HepG2 (cell line): ENCODE measurements around the gene IL1RL2. TPM values are rescaled to one million over a fixed set of nuclear protein-coding genes. Genes with fewer than 3 reads are reported as not detected.

Experiments used
- ATAC-seq: fragments of 200-7000 bp; cut with Tn5 transposase; 3 replicates; pipeline ENCODE4 v1.9.1; 2020; ENCODE audit warnings: mild to moderate bottlenecking, moderate library complexity
- BruUV-seq: library from RNA; stranded (reverse); fragments of 400-500 nt; replicated peaks from 2 replicates; lab custom pipeline; 2021; lab: Mats Ljungman, UMichigan
- CTCF ChIA-PET: fragments of 300-600 bp; formaldehyde crosslinking; extraction: SDS; loops from one replicate; lab custom pipeline; 2021; ENCODE audit warnings: low total read pairs, inconsistent platforms, low intra/inter-chr PET ratio; lab: Yijun Ruan, JAX
- POLR2A ChIA-PET: fragments of 350-600 bp; sonication (Branson Sonifier 250); formaldehyde crosslinking; loops from one replicate; lab custom pipeline; 2020; ENCODE audit warnings: antibody characterized with exemption, inconsistent platforms; lab: Yijun Ruan, JAX
- DNase-seq: peaks from one replicate; pipeline ENCODE4 v3.0.0-alpha.2; 2015; ENCODE audit warnings: low spot score
- FAIRE-seq: peaks from 3 replicates; lab custom pipeline; 2011; peaks lifted over from hg19 to GRCh38; lab: Jason Lieb, UNC
- H2AFZ ChIP-seq: one replicate; pipeline ENCODE4 v1.6.1; 2011; ENCODE audit warnings: low read length, inconsistent platforms
- H3K27ac ChIP-seq: fragments of 300-600 bp; 3 replicates; pipeline ENCODE4 v1.8.0; 2011; ENCODE audit warnings: mixed run types, mild to moderate bottlenecking, mixed read lengths, low read length, inconsistent platforms; ENCODE audit not compliant: insufficient read depth; ENCODE audit errors: extremely low read length
- H3K27me3 ChIP-seq, 2 experiments: fragments of 200-600 bp in 1 of 2; 2 replicates in 1 of 2; 3 replicates in 1 of 2; pipeline versions ENCODE4 v1.6.0 to v1.8.0; 2011; ENCODE audit warnings: low read length in 2 of 2, mild to moderate bottlenecking in 2 of 2, moderate library complexity in 2 of 2, inconsistent platforms in 1 of 2; ENCODE audit not compliant: insufficient read depth in 2 of 2, control insufficient read depth in 1 of 2
- H3K36me3 ChIP-seq, 2 experiments: fragments of 200-600 bp in 1 of 2; replicated peaks in 1 of 2; 2 replicates in 1 of 2; 3 replicates in 1 of 2; pipeline versions ENCODE4 v1.5.1 to v1.8.0; 2011; ENCODE audit warnings: low read length in 2 of 2, inconsistent platforms in 1 of 2; ENCODE audit not compliant: insufficient read depth in 2 of 2, control insufficient read depth in 1 of 2
- H3K4me1 ChIP-seq: 2 replicates; pipeline ENCODE4 v1.5.1; 2012; ENCODE audit warnings: low read length, inconsistent platforms; ENCODE audit not compliant: insufficient read depth
- H3K4me2 ChIP-seq: 2 replicates; pipeline ENCODE4 v1.6.0; 2011; ENCODE audit warnings: low read depth, low read length, inconsistent platforms
- H3K4me3 ChIP-seq, 3 experiments: fragments of 200-600 bp in 1 of 3; sonication (generic), shearing (Covaris generic) in 1 of 3; replicated peaks in 1 of 3; 2 replicates each; pipeline ENCODE4 v1.5.1; 2011 to 2016; ENCODE audit warnings: low read length in 3 of 3, inconsistent platforms in 2 of 3, low read depth in 2 of 3, mild to moderate bottlenecking in 2 of 3, control low read depth in 1 of 3, mixed read lengths in 1 of 3; ENCODE audit not compliant: insufficient read depth in 1 of 3
- H3K79me2 ChIP-seq: one replicate; pipeline ENCODE4 v1.6.1; 2011; ENCODE audit warnings: low read length, inconsistent platforms; ENCODE audit not compliant: insufficient read depth
- H3K9ac ChIP-seq: 2 replicates; pipeline ENCODE4 v1.6.0; 2011; ENCODE audit warnings: mild to moderate bottlenecking, low read depth, low read length, inconsistent platforms; ENCODE audit not compliant: insufficient read depth
- H3K9me3 ChIP-seq: 2 replicates; pipeline ENCODE4 v1.5.1; 2012; ENCODE audit warnings: mild to moderate bottlenecking, low read length
- H4K20me1 ChIP-seq: 2 replicates; pipeline ENCODE4 v1.6.0; 2011; ENCODE audit warnings: inconsistent platforms, mild to moderate bottlenecking, low read length, moderate library complexity; ENCODE audit not compliant: insufficient read depth
- CHD2 ChIP-seq: IDR thresholded peaks from 2 replicates; pipeline ENCODE4 v1.6.1; 2011; ENCODE audit warnings: low read depth, low read length, improper control_type of control experiment
- GATAD1 ChIP-seq: IDR thresholded peaks from 2 replicates; pipeline ENCODE4 v1.6.1; 2016; ENCODE audit warnings: missing genetic modification reagents, missing compliant biosample characterization
- GPN1 ChIP-seq: sonication (generic); formaldehyde crosslinking; IDR thresholded peaks from 2 replicates; pipeline ENCODE4 v1.5.1; 2020; ENCODE audit warnings: missing genetic modification reagents, borderline replicate concordance
- HMG20B ChIP-seq: conservative IDR thresholded peaks from 2 replicates; pipeline ENCODE4 v1.6.1; 2016; ENCODE audit warnings: missing genetic modification reagents, missing compliant biosample characterization
- KMT2B ChIP-seq: IDR thresholded peaks from 2 replicates; pipeline ENCODE4 v1.6.1; 2016; ENCODE audit warnings: missing genetic modification reagents, missing compliant biosample characterization
- MLLT10 ChIP-seq: sonication (generic); formaldehyde crosslinking; IDR thresholded peaks from 2 replicates; pipeline ENCODE4 v1.4.0; 2020; ENCODE audit warnings: missing genetic modification reagents
- RAD51 ChIP-seq: fragments of 450-650 bp; IDR thresholded peaks from 2 replicates; pipeline ENCODE4 v1.6.1; 2016; ENCODE audit warnings: borderline replicate concordance
- REPIN1 ChIP-seq: sonication (generic); formaldehyde crosslinking; IDR thresholded peaks from 2 replicates; pipeline ENCODE4 v1.8.0; 2022; ENCODE audit warnings: missing genetic modification reagents, low read depth, mild to moderate bottlenecking, borderline replicate concordance
- SIN3B ChIP-seq: fragments of 150-350 bp; IDR thresholded peaks from 2 replicates; pipeline ENCODE4 v1.6.1; 2014; ENCODE audit warnings: low read length
- ZNF205 ChIP-seq: IDR thresholded peaks from 2 replicates; pipeline ENCODE4 v1.6.1; 2018; ENCODE audit warnings: missing biosample characterization, missing genetic modification reagents
- ZNF333 ChIP-seq: sonication (generic); formaldehyde crosslinking; IDR thresholded peaks from 2 replicates; pipeline ENCODE4 v1.4.0; 2020; ENCODE audit warnings: mild to moderate bottlenecking, missing genetic modification reagents, borderline replicate concordance
- ZNF354B ChIP-seq: sonication (generic); formaldehyde crosslinking; IDR thresholded peaks from 2 replicates; pipeline ENCODE4 v1.8.0; 2022; ENCODE audit warnings: mild to moderate bottlenecking, missing genetic modification reagents
- ZNF460 ChIP-seq: sonication (generic); formaldehyde crosslinking; IDR thresholded peaks from 2 replicates; pipeline ENCODE4 v1.5.1; 2020; ENCODE audit warnings: missing genetic modification reagents, mild to moderate bottlenecking, borderline replicate concordance
- ZNF530 ChIP-seq: sonication (generic); formaldehyde crosslinking; IDR thresholded peaks from 2 replicates; pipeline ENCODE4 v1.5.0; 2020; ENCODE audit warnings: low read depth, mild to moderate bottlenecking, missing genetic modification reagents
- ZNF589 ChIP-seq: sonication (generic); formaldehyde crosslinking; conservative IDR thresholded peaks from 2 replicates; pipeline ENCODE4 v1.8.0; 2022; ENCODE audit warnings: mild to moderate bottlenecking, moderate library complexity, missing genetic modification reagents
- ZNF709 ChIP-seq: sonication (generic); formaldehyde crosslinking; IDR thresholded peaks from 2 replicates; pipeline ENCODE4 v1.5.0; 2020; ENCODE audit warnings: mild to moderate bottlenecking, missing genetic modification reagents
- ZSCAN9 ChIP-seq: IDR thresholded peaks from 2 replicates; pipeline ENCODE4 v1.6.1; 2016; ENCODE audit warnings: borderline replicate concordance
- WGBS: methylation state at CpG from one replicate; pipeline ENCODE4 v1.1.6; 2017; ENCODE audit warnings: low lambda C conversion rate; 5-methylcytosine and 5-hydroxymethylcytosine counted together
- in situ Hi-C: cut with HindIII; loops from 2 replicates; pipeline ENCODE4 v1.10.0; 2017; ENCODE audit warnings: low pct_unique_long_range_greater_than_20kb; ENCODE audit not compliant: extremely low pct_ligation_motif_present
- intact Hi-C: fragments of 100-400 bp; cut with micrococcal nuclease; formaldehyde crosslinking; loops from one replicate; pipeline ENCODE4 v1.10.0; 2022; ENCODE audit not compliant: unreplicated experiment
- polyA plus RNA-seq, 8 experiments: library from polyadenylated mRNA; depleted of rRNA in 3 of 8; stranded (reverse) in 7 of 8; unstranded in 1 of 8; fragments of >200 nt; fragmentation: Illumina TruSeq in 4 of 8; extraction: Trizol in 4 of 8; gene quantifications; 2 replicates each; pipeline versions ENCODE4 v1.2.1 to v1.2.3, GENCODE V29; 2011 to 2016; ENCODE audit warnings: low read depth in 4 of 8, missing spikeins in 1 of 8, mixed read lengths in 1 of 8; ENCODE audit not compliant: insufficient read depth in 1 of 8
- total RNA-seq, 5 experiments: library from RNA; depleted of rRNA; stranded (reverse); fragments of >200 nt; fragmentation: Illumina TruSeq; extraction: Trizol; gene quantifications; 2 replicates each; pipeline ENCODE4 v1.2.3, GENCODE V29; 2016; ENCODE audit warnings: low read depth in 1 of 5
- TF ChIP-seq, protein P1 (sequence below): sonication (generic); formaldehyde crosslinking; IDR thresholded peaks from 2 replicates; pipeline ENCODE4 v1.4.0; 2020; ENCODE audit warnings: missing genetic modification reagents
- TF ChIP-seq, protein P2 (sequence below): sonication (generic); formaldehyde crosslinking; IDR thresholded peaks from 2 replicates; pipeline ENCODE4 v1.4.0; 2020; ENCODE audit warnings: missing genetic modification reagents
- TF ChIP-seq, protein P3 (sequence below): IDR thresholded peaks from 2 replicates; pipeline ENCODE4 v1.6.1; 2016; ENCODE audit warnings: low read depth, control low read depth

Gene IL1RL2
- total and polyA plus RNA-seq, 2 of the 13 experiments (the other 11 are each of a cell fraction or from before 2014, with no cell fraction given), result 0.03 TPM; not detected in 1

DNA sequence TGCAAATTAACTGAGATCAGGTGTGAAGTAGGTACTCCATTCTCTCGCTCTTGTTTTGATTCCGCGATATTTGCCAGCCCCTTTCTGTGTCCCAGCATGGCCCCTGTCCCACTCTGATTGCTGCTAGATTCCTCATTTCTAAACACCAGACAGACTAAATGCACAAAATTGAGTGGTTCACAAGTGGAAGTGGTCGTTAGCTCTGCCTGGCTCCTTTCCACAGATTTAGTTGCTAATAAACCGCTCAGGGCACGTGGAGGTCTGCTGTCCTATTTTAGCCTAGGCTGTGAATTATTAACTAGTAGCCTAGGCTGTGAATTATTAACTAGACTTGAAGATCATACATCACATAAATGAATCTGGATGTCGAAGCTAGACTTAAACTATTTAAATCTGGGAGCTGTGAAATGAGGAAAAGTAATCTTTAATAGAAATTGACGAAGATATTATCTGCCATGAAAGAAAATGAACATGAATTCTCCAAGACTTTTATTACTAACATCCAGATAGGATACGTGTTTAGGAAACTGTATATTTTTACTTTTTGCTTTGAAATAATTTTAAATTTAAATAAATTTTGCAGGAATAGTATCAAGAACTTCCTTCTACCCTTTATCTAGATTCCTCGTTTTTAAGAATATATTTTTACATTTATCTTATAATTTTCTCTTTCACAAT lies 3.7 kb downstream of the IL1RL2 start:
- H3K4me2 ChIP-seq, result peak overlapping the region; percentile 42
- no peaks in the 10 kb centered on the region for H4K20me1 ChIP-seq
- no peaks in the 10 kb centered on the region for H3K27me3 ChIP-seq
- 47% methylated on average over 10 of the region's 10 CpGs for WGBS
- intact Hi-C loops, result no loop called here
- FAIRE-seq (peak; percentile 72), ATAC-seq (peak; percentile 89), DNase-seq (peak; percentile 87)
- H2AFZ ChIP-seq, result peak overlapping the region; percentile 18
- peak overlapping the region; percentile 22 for H3K27ac ChIP-seq
- in situ Hi-C loops, result no loop called here
- ChIA-PET POLR2A (interaction anchor here (1.0 kb wide), 1 partner anchor 50 kb away, joined by 3 read pairs; no protein-coding TSS in a partner anchor), CTCF (no interaction called here)
- H3K79me2 ChIP-seq, result no peaks in the 10 kb centered on the region
- H3K9me3 ChIP-seq, result no peaks in the 10 kb centered on the region
- no peak overlapping the region for H3K4me3 ChIP-seq
- H3K9ac ChIP-seq, result no peak overlapping the region
- H3K4me1 ChIP-seq, result peaks cover 37% of the 10 kb centered on the region
- no TSS peak for BruUV-seq
- H3K36me3 ChIP-seq, result no peaks in the 10 kb centered on the region
- no peak for TF ChIP-seq SIN3B
- TF ChIP-seq CHD2, result no peak
- TF ChIP-seq ZNF530 (CRISPR knock-in tag), result no peak
- TF ChIP-seq ZNF589 (CRISPR knock-in tag), result no peak; the same call in 1 of the 2 replicates
- no peak for TF ChIP-seq HMG20B (CRISPR knock-in tag)
- peak; percentile 76; the same call in 1 of the 2 replicates for TF ChIP-seq REPIN1 (CRISPR knock-in tag)
- TF ChIP-seq ZNF354B, result no peak
- TF ChIP-seq, protein P1, sequence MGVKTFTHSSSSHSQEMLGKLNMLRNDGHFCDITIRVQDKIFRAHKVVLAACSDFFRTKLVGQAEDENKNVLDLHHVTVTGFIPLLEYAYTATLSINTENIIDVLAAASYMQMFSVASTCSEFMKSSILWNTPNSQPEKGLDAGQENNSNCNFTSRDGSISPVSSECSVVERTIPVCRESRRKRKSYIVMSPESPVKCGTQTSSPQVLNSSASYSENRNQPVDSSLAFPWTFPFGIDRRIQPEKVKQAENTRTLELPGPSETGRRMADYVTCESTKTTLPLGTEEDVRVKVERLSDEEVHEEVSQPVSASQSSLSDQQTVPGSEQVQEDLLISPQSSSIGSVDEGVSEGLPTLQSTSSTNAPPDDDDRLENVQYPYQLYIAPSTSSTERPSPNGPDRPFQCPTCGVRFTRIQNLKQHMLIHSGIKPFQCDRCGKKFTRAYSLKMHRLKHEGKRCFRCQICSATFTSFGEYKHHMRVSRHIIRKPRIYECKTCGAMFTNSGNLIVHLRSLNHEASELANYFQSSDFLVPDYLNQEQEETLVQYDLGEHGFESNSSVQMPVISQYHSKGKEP, result no peak
- no peak for TF ChIP-seq ZNF205 (CRISPR knock-in tag)
- TF ChIP-seq ZNF333, result no peak
- TF ChIP-seq, protein P2, sequence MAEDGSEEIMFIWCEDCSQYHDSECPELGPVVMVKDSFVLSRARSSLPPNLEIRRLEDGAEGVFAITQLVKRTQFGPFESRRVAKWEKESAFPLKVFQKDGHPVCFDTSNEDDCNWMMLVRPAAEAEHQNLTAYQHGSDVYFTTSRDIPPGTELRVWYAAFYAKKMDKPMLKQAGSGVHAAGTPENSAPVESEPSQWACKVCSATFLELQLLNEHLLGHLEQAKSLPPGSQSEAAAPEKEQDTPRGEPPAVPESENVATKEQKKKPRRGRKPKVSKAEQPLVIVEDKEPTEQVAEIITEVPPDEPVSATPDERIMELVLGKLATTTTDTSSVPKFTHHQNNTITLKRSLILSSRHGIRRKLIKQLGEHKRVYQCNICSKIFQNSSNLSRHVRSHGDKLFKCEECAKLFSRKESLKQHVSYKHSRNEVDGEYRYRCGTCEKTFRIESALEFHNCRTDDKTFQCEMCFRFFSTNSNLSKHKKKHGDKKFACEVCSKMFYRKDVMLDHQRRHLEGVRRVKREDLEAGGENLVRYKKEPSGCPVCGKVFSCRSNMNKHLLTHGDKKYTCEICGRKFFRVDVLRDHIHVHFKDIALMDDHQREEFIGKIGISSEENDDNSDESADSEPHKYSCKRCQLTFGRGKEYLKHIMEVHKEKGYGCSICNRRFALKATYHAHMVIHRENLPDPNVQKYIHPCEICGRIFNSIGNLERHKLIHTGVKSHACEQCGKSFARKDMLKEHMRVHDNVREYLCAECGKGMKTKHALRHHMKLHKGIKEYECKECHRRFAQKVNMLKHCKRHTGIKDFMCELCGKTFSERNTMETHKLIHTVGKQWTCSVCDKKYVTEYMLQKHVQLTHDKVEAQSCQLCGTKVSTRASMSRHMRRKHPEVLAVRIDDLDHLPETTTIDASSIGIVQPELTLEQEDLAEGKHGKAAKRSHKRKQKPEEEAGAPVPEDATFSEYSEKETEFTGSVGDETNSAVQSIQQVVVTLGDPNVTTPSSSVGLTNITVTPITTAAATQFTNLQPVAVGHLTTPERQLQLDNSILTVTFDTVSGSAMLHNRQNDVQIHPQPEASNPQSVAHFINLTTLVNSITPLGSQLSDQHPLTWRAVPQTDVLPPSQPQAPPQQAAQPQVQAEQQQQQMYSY (CRISPR knock-in tag), result no peak
- no peak for TF ChIP-seq ZNF709 (CRISPR knock-in tag)
- TF ChIP-seq GPN1 (CRISPR knock-in tag), result no peak
- TF ChIP-seq RAD51, result no peak
- TF ChIP-seq ZNF460 (CRISPR knock-in tag), result no peak
- no peak for TF ChIP-seq ZSCAN9 (CRISPR knock-in tag)
- no peak for TF ChIP-seq KMT2B (CRISPR knock-in tag)
- TF ChIP-seq MLLT10 (CRISPR knock-in tag), result no peak
- TF ChIP-seq, protein P3, sequence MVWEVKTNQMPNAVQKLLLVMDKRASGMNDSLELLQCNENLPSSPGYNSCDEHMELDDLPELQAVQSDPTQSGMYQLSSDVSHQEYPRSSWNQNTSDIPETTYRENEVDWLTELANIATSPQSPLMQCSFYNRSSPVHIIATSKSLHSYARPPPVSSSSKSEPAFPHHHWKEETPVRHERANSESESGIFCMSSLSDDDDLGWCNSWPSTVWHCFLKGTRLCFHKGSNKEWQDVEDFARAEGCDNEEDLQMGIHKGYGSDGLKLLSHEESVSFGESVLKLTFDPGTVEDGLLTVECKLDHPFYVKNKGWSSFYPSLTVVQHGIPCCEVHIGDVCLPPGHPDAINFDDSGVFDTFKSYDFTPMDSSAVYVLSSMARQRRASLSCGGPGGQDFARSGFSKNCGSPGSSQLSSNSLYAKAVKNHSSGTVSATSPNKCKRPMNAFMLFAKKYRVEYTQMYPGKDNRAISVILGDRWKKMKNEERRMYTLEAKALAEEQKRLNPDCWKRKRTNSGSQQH (CRISPR knock-in tag), result no peak
- TF ChIP-seq GATAD1 (CRISPR knock-in tag), result no peak
